HG03139 (cell line): ENCODE measurements around the gene STYXL2.

Experiments
- ATAC-seq: cut with Tn5 transposase; IDR thresholded peaks from one replicate; pipeline ENCODE4 v1.9.1; 2021; ENCODE audit not compliant: unreplicated experiment

Gene STYXL2

DNA sequence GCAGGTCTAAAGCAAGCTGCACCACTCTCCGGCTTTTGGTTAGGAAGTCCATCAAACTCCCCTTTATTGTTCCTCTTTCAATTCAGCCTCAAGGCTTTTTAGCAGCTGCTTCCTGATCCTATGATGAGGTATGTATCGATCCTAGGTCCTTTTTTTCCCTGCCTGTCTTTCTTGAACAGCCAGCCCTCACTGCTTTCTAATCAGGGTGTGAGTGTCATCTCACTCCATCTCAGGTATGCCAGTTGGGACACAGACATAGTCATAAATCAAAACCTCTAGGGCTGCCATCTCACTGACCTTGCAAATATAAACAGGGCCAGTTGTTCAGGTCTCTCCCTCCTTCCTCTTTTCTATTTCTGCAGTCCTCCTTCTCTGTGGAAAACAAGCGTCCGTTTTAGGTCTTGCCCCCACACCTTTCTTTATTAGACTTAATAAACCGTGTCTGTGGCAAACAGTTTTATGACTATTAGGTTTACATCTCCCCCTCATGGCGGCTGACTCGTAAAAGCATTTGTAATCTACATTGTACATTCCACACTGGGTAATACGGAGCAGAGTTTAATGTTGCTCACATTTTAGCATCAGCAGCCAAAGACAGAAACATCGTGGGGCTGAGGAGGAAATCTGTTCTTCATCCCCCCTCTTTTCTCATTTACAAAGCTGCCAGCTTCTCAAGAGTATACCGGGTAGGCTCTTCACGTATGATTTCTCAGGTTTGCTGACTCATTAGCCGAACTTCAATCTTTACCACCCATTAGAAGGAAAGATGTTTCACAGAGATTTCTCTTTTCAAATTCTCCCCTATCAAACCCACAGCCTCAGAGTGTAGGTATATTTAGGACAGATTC lies 11.6 kb downstream of the STYXL2 start:
- no peak for ATAC-seq

DNA sequence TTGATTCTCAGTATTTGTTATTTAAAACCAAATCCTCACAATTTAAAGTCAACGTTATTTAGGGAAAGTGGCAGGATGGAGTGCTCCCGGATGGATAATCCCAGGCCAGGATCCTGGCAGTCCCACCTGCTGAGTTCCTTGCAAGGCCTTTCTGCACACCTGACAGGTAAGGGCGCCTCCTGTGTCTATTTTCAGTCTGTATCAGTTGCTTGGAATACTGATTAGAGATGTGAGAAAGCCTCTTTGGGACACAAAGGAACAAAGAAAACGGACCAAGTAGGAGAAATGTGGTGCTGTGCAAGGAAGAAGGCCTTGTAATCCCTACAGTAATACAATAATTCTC lies 12.2 kb downstream of the STYXL2 start:
- ATAC-seq: no peak

DNA sequence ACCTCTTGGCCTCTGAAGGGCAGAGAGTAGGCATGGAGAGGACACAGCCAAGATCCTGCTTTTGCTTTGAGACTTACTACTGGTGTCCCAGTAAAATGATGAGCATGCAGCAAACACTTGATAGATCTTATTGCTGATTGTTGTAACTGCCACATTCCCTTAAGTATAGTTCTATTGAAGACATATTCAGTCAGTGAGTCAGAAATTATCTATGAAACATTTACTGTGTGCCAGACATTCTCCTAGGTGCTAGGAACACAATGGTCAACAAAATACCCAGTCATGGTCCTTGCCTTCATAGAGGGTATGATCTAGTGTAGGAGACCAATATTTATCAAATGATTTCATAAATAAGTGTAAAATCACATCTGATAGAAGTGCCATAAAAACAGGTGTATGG lies 13.6 kb downstream of the STYXL2 start:
- no peak for ATAC-seq

DNA sequence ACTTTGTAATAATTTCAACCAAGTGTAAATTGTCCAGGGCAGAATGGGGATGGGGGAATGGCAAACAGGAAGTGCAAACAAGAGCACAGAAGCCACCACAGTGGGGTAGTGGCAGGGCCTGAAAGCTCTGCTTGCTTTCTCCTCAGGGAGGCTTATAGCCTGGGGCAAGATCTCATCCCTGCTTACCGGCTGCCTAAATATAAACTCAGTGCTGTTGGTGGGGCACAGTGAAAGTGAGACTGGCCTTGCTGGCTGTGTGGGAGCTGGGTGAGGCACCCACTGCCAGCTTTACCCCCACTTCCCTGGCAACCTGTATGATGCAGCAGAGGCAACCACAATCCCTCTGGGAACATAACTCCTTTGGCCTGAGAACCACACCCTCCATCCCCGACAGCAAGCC lies 15.2 kb downstream of the STYXL2 start:
- no peak for ATAC-seq

DNA sequence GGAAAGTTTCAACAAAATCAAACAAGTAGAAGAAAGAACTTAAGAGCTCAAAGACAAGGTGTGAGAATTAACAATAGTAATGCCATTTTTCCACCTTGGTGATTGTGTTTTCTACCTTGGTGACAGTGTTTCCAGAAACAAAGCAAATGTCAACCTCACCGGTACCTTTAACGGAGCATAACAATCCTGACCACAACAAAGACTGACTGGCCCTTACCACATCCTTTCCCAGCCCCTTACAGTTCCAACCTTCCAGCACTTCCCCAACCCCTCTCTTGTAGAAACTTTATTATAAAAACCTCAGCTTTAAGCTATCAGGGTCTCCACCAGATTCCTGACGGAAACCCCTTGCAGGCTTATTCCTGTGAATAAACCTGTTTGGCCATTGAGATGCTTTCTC lies 16.7 kb downstream of the STYXL2 start:
- ATAC-seq: peak; percentile 57

DNA sequence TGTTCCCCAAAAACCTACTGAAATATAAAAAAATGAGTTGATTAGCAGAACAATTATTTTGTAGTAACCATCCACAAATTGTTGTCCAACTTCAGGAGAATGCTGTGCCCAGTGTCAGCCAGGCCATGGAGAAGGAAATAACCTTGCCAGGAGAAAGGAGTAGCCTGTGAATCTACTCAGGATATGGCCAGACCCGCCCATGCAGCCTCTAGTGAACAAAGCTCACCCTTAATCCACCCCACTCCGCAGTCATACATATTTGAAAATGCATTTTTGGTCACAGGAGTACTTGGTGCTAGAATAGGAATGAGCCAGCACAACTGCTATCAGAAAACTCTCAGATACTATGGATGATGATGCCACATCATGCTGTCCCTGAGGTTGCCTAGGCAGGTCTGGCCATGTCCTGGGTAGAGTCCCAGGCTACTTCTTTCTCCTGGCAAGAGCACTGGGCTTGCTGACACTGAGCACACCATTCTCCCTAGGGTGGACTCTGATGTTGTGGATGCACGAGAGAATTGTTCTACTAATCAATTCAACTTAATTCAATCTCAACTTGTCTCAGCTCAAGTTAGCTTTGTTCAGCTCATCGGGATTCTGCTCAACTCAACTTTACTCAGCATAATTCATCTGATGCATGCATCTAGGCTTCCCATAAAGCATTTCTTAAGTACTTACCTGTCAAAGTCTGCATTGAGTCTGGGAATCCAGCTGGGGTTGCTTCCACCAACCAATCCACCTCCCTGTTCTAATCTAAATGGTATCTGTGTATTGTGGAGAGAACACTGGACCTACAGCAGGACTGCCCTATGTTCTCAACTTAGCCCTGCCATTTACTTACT lies 18.2 kb downstream of the STYXL2 start:
- no peak for ATAC-seq

DNA sequence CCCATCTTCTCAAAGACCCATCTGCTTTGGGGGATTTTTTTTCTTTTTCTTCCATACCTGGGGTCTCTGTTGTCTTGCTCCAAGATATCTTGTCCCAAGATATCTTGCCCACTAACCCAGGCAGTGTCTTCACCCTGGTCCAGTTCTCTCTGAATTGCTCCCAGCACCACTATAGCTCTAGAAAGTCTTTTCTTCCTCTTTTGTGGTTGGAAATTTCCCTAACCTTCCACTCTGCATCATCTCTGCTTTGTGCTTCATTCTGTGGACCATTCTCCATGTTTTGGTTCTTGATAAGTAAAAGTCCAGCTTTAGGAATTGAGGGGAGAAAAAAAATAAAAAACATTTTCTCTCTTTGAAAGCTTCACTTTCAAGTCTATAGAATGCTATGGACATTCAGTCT lies 20.9 kb downstream of the STYXL2 start:
- no peak for ATAC-seq

DNA sequence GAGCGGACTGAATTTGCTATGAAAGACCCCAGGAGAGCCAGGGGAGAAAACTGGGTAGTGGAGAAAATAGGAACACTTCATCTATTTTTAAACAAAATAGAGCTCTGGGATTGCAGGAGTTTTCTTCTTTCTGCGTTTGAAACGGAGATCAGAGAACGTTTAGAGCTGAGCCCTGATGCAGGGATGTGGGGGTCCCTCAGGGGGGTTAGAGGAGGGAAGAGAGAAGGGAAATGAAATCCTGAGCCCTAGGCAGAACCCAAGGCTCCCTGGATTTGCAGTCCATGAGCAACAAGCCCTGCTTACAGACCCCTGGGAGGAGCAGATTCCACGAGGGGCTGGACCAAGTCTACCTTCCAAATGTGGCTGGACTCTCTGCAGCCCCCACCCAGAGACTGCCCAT lies 21.8 kb downstream of the STYXL2 start:
- no peak for ATAC-seq

DNA sequence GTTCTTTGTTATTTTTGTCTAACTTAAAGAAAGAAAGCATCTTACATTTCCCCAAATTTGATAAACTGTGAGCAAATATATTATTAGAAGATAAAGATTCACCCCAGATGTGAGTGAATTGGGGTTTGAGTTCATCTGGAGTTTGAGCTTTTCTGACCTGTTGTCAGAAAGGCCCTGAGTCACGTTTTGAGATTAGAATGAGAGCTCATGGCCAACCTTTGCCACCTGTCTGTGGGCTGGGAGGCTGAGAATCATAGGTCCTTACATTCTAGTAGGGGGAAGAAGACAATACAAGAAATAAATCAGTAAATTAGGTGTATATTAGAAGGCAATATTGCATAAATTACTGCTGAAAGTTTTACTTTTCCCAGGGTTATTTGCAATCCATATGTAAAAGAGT lies 22.3 kb downstream of the STYXL2 start:
- no peak for ATAC-seq

DNA sequence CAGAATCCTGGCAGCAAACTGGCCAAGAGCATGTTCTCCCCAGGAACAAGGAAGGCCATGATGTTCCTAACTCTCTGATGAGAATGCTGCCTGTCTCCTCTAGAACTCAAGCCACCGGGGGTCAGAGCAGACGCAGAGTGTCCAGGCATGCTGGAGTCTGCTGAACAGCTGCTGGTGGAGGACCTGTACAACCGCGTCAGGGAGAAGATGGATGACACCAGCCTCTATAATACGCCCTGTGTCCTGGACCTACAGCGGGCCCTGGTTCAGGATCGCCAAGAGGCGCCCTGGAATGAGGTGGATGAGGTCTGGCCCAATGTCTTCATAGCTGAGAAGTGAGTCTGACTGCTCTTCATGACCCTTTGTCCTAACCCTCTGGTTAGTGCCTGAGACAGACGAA lies 23.4 kb downstream of the STYXL2 start:
- ATAC-seq: no peak

DNA sequence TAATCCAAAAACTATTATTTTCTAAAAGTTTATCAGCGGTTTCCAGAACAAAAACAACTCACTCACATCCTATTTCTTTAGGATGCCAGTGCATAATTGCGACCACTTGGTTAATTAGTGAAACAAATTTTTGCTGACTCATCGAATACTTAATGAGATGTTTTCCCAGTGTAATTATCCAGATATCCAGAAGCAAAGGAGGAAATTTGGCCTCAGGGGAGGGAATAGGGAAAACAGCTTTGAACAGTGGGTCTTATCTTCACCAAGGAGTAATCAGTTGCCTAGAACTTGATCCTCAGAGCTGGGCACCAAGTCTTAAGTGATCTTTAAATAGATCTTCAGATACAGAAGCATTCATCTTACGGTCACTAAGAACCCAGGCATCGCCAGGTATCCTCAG lies 24.3 kb downstream of the STYXL2 start:
- ATAC-seq: no peak

DNA sequence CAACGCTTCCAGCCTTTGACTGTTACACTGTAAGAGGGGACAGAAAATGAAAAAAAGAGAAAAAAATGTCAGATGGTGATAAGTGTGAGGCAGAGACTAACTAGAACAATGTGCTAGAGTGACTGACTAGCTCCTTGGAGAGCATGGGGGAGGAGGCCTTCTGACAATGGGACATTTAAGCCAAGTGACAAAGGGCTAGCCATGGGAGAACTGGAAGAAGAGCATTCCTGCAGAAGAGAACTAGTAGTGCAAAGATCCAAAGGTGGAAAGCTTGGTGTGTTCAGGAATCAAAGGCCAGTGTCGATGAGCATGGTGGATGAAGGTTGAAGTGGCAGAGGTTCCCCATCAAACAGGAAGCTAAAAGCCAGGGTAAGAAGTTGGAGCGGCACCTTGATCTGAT lies 25.8 kb downstream of the STYXL2 start:
- no peak for ATAC-seq

DNA sequence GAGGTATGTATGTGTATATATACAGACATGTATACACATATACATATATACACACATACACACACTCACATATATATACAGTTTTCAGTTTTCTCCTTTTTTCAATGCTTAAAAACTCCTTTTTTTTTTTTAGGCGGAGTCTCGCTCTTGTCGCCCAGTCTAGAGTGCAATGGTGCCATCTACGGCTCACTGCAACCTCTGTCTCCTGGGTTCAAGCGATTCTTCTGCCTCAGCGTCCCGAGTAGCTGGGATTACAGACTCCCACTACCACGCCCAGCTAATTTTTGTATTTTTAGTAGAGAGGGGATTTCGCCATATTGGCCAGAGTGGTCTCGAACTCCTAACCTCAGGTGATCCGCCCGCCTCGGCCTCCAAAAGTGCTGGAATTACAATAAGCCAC lies 27.0 kb downstream of the STYXL2 start:
- ATAC-seq: no peak

DNA sequence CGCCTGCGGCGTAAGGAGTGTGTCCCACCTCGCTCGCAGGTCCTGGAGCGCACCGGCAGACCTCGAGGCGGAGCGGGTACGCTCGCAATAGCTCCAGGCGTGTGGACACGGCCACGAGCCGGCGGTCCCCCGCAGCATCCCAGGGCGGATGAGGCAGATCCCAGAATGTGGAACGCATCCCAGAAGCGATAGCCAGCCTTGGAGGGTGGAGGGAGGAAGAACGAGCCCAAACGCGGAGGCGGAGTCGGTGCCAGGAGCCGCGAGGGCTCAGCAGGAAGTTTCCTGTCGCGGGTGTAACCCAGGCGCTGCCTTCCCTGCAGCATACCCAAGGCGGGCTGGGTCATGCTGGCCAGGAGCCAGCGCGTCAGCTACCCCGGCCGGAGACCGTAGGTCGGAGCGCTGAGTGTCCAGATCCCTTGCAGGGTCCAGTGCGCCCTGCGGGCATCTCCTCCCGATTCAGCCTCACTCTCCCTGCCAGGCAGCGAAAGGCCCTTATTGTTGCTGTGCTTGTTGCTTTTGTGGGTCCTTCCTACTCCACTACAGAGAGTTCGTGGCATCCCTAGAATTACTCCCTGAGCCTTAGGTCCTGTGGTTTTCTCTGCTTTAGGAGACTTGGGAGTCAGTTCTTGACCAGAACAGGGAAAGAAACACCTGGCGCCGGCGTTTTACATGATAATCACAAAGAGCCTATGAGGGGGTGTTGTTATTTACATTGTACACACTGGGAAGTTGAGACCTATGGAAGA lies 27.7 kb downstream of the STYXL2 start:
- no peak for ATAC-seq

DNA sequence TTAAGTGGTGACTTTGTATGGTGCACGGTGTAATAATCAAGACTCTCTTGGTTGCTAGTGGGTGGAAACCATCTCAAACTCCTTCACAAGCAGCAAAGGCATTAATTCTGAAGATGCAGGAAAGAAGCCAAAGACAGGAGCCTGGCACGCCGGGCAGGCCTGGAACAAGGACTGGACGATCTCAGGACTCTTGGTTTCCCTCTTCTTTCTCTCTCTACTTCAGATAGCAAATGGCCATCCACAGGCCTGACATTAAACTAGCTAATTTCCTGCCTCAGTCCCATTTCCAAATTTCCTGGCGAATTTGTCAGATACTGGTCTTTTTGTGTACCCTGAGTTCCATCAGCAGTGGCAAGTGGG lies 28.2 kb downstream of the STYXL2 start:
- no peak for ATAC-seq

DNA sequence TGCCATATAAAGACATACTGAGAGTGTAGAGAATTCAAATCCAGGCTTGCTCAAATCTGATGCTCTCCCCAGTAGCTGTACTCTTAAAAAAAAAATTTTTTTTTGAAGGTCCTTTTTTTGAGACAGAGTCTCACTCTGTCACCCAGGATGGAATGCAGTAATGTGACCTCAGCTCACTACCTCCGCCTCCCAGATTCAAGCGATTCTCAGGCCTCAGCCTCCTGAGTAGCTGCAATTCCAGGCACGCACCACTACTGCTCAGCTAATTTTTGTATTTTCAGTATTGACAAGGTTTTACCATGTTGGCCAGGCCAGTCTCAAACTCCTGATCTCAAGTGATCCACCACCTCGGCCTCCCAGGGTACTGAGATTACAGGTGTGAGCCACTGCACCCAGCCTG lies 28.7 kb downstream of the STYXL2 start:
- no peak for ATAC-seq

DNA sequence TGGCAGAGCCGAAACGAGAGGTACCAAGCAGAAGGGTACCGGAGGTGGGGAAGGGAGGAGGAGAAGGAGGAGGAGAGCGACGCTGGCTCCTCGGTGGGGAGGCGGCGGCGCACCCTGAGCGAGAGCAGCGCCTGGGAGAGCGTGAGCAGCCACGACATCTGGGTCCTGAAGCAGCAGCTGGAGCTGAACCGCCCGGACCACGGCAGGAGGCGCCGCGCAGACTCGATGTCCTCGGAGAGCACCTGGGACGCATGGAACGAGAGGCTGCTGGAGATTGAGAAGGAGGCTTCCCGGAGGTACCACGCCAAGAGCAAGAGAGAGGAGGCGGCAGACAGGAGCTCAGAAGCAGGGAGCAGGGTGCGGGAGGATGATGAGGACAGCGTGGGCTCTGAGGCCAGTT lies 32.4 kb downstream of the STYXL2 start:
- ATAC-seq: no peak

DNA sequence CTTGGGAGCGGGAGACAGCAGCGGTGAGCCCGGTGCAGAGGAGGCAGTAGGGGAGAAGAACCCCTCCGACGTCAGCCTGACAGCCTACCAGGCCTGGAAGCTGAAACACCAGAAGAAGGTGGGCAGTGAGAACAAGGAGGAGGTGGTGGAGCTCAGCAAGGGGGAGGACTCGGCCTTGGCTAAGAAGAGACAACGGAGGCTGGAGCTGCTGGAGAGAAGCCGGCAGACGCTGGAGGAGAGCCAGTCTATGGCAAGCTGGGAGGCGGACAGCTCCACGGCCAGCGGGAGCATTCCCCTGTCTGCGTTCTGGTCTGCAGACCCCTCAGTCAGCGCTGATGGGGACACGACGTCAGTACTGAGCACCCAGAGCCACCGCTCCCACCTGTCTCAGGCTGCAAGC lies 32.9 kb downstream of the STYXL2 start:
- no peak for ATAC-seq

DNA sequence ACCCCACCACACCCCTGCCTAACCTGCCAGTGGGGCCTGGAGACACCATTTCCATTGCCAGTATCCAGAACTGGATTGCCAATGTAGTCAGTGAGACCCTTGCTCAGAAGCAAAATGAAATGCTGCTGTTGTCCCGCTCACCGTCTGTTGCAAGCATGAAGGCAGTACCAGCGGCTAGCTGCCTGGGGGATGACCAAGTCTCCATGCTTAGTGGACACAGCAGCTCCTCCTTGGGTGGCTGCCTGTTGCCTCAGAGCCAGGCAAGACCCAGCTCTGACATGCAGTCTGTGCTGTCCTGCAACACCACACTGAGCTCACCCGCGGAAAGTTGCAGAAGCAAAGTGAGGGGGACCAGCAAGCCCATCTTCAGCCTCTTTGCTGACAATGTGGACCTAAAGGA lies 33.4 kb downstream of the STYXL2 start:
- no peak for ATAC-seq

DNA sequence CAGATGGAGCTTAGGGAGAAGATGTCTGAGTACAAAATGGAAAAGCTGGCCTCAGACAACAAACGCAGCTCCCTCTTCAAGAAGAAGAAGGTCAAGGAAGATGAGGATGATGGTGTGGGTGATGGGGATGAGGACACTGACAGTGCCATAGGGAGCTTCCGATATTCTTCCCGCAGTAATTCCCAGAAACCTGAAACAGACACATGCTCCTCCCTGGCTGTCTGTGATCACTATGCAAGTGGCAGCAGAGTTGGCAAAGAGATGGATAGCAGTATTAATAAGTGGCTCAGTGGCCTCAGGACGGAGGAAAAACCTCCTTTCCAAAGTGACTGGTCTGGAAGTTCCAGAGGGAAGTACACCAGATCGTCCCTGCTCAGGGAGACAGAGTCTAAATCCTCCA lies 33.8 kb downstream of the STYXL2 start:
- ATAC-seq: no peak

DNA sequence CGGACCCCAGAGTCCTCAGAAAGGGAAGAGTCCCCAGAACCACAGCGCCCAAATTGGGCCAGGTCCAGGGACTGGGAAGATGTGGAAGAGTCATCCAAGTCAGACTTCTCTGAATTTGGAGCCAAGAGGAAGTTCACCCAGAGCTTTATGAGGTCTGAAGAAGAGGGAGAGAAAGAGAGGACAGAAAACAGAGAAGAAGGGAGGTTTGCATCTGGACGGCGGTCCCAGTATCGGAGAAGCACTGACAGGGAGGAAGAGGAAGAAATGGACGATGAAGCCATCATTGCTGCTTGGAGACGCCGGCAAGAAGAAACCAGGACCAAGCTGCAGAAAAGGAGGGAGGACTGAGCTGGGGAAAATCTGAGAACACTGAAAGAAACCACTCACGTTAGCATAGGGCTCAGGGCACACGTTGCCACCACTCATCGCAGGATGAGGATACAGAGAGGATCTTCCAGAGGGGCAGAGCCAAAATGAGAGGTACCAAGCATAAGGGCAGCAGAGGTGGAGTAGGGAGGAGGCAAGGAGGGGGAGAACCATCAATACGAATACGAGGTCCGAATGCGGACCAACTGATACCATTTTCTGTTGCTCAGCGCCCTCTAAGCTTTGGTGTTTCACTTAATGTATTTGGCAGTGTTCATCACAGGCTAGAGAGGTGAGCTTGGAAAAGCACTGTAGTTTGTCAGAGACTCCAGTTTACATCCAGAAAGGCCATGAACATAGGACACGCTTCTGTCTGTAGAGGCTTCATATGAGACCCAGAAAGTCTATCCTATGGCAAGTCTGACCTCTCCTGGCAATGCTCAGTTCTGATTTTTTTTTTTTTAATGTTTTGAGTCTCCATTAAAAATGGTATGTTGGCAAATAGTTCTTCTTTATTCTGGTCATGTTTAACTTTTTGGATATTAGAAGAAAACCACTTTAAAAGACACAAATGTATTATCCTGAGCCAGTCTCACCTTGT lies 34.7 kb downstream of the STYXL2 start:
- no peak for ATAC-seq
